ENCODE data around the gene HRK. TPM values are rescaled to one million over a fixed set of nuclear protein-coding genes. Genes with fewer than 3 reads are reported as not detected.
"Not testable (repeated sequence)": the region's sequence is repeated elsewhere in the genome, so short reads cannot be mapped to it uniquely, and the experiment has no call there.

Gene HRK
- polyA plus RNA-seq, 3 donors = 0.15 TPM; not detected in 2

- H3K9ac ChIP-seq (ENCODE audit: insufficient read depth, low read length, poor library complexity, severe bottlenecking) = peak overlapping the region; percentile 80
- no peaks in the 10 kb centered on the region for H4K20me1 ChIP-seq (ENCODE audit: insufficient read depth, low read length)
- no peaks in the 10 kb centered on the region for H3K9me3 Mint-ChIP-seq
- no peaks in the 10 kb centered on the region for H3K27me3 ChIP-seq (ENCODE audit: control insufficient read depth in 2 of 2, insufficient read depth in 2 of 2, low read length in 2 of 2)
- H3K4me1 Mint-ChIP-seq = peaks cover 15% of the 10 kb centered on the region
- H3K79me2 ChIP-seq (ENCODE audit: insufficient read depth, low read length) = no peaks in the 10 kb centered on the region
- peak overlapping the region; percentile 96 to 99 for H3K4me3 Mint-ChIP-seq
- intact Hi-C loops (cut with micrococcal nuclease) = loop anchor here (2.0 to 5.0 kb wide), 2 partner anchors 80 to 81 kb away; partner anchors contain the start of genes RNFT2 (in 2 of the 2) and SPRING1 (in 2 of the 2)
- peak overlapping the region; percentile 90 to 96 (median 93) for H3K27ac Mint-ChIP-seq
- 5% methylated on average over 7 of the region's 11 CpGs for WGBS (ENCODE audit: insufficient coverage)
- H3K27me3 Mint-ChIP-seq (ENCODE audit: low read depth in 3 of 3) = peaks cover 1 to 13% (median 5%) of the 10 kb centered on the region in 3 donors
- no peaks in the 10 kb centered on the region for H3K36me3 Mint-ChIP-seq
- peaks cover 10 to 12% of the 10 kb centered on the region in 2 donors for H3K4me1 ChIP-seq (ENCODE audit: control insufficient read depth in 1 of 2, insufficient read depth in 2 of 2, low read length in 2 of 2)
- peak overlapping the region; percentile 91 for H3K4me2 ChIP-seq (replicated peaks; ENCODE audit: extremely low read depth, low read length, poor library complexity, severe bottlenecking)
- H3K27ac ChIP-seq (ENCODE audit: low read depth in 1 of 2, low read length in 2 of 2) = no peak overlapping the region
- no peaks in the 10 kb centered on the region for H3K36me3 ChIP-seq (replicated peaks in 1 of 2; ENCODE audit: control insufficient read depth in 1 of 2, insufficient read depth in 2 of 2, low read length in 2 of 2)
- TF ChIP-seq CTCF (IDR thresholded peaks at IDR 0.05) = no peak
- H2AFZ ChIP-seq (ENCODE audit: insufficient read depth, low read depth, low read length, poor library complexity, severe bottlenecking) = peak overlapping the region; percentile 99
- peak; percentile 12 to 37 (median 19) for DNase-seq
- no peaks in the 10 kb centered on the region for H3K9me3 ChIP-seq (replicated peaks in 1 of 2; ENCODE audit: control insufficient read depth in 1 of 2, insufficient read depth in 1 of 2, low read length in 2 of 2)
- peak overlapping the region; percentile 77 to 89 (median 89) for H3K4me3 ChIP-seq (replicated peaks in 1 of 3; ENCODE audit: low read depth in 2 of 3, low read length in 3 of 3)
Measured at GRCh38 chr12:116818341-116818856, 62.8 kb downstream of the HRK start.

- H3K9me3 Mint-ChIP-seq; H3K4me3 Mint-ChIP-seq; H3K36me3 ChIP-seq (replicated peaks in 1 of 2; ENCODE audit: control insufficient read depth in 1 of 2, insufficient read depth in 2 of 2, low read length in 2 of 2); H3K36me3 Mint-ChIP-seq; H3K4me2 ChIP-seq (replicated peaks; ENCODE audit: extremely low read depth, low read length, poor library complexity, severe bottlenecking); H3K27me3 ChIP-seq (ENCODE audit: control insufficient read depth in 2 of 2, insufficient read depth in 2 of 2, low read length in 2 of 2); H3K4me3 ChIP-seq (replicated peaks in 1 of 3; ENCODE audit: low read depth in 2 of 3, low read length in 3 of 3); H3K27me3 Mint-ChIP-seq (ENCODE audit: low read depth in 3 of 3); H3K9ac ChIP-seq (ENCODE audit: insufficient read depth, low read length, poor library complexity, severe bottlenecking); H2AFZ ChIP-seq (ENCODE audit: insufficient read depth, low read depth, low read length, poor library complexity, severe bottlenecking); H4K20me1 ChIP-seq (ENCODE audit: insufficient read depth, low read length); DNase-seq; H3K27ac ChIP-seq (ENCODE audit: low read depth in 1 of 2, low read length in 2 of 2); H3K79me2 ChIP-seq (ENCODE audit: insufficient read depth, low read length); H3K9me3 ChIP-seq (replicated peaks in 1 of 2; ENCODE audit: control insufficient read depth in 1 of 2, insufficient read depth in 1 of 2, low read length in 2 of 2): not testable (repeated sequence)
- 97% methylated on average over 5 of the region's 10 CpGs for WGBS (ENCODE audit: insufficient coverage)
- H3K4me1 Mint-ChIP-seq = peaks cover 15% of the 10 kb centered on the region
- peaks cover 10 to 12% of the 10 kb centered on the region in 2 donors for H3K4me1 ChIP-seq (ENCODE audit: control insufficient read depth in 1 of 2, insufficient read depth in 2 of 2, low read length in 2 of 2)
- intact Hi-C loops (cut with micrococcal nuclease) = loop anchor here in 1 of 2 donors (5.0 kb wide), 1 partner anchor 77 kb away; the partner anchor contains the start of genes RNFT2 and SPRING1
- H3K27ac Mint-ChIP-seq = peak overlapping the region in 1 of 7 donors; percentile 41
Measured at GRCh38 chr12:116814766-116815165, 66.5 kb downstream of the HRK start.
